GM23248 (cell line): ENCODE results near the gene MYL7. TPM values are rescaled to one million over a fixed set of nuclear protein-coding genes. Genes with fewer than 3 reads are reported as not detected.

Source experiments
- DNase-seq: peaks from one replicate; pipeline ENCODE4 v3.0.0-alpha.2; 2015
- H2AFZ ChIP-seq: fragments of 200-600 bp; sonication (generic); 2 replicates; pipeline ENCODE4 v1.6.1; 2016; ENCODE audit warnings: antibody characterized with exemption
- H3F3A ChIP-seq: fragments of 200-600 bp; sonication (generic); 2 replicates; pipeline ENCODE4 v1.6.1; 2016; ENCODE audit warnings: mild to moderate bottlenecking, antibody characterized with exemption, mixed run types; ENCODE audit not compliant: insufficient read depth
- H3K27ac ChIP-seq: fragments of 200-600 bp; sonication (generic); 2 replicates; pipeline ENCODE4 v1.5.1; 2016; ENCODE audit warnings: mild to moderate bottlenecking
- H3K27me3 ChIP-seq: fragments of 200-600 bp; sonication (generic); replicated peaks from 2 replicates; pipeline ENCODE4 v1.6.1; 2016; ENCODE audit warnings: mild to moderate bottlenecking; ENCODE audit not compliant: insufficient read depth
- H3K36me3 ChIP-seq: fragments of 200-600 bp; sonication (generic); 2 replicates; pipeline ENCODE4 v1.6.1; 2016; ENCODE audit warnings: low read depth, mild to moderate bottlenecking
- H3K4me1 ChIP-seq: fragments of 200-600 bp; sonication (generic); 2 replicates; pipeline ENCODE4 v1.6.1; 2016; ENCODE audit warnings: mild to moderate bottlenecking; ENCODE audit not compliant: insufficient read depth
- H3K4me2 ChIP-seq: fragments of 200-600 bp; sonication (generic); one replicate; pipeline ENCODE4 v1.6.1; 2016; ENCODE audit warnings: mild to moderate bottlenecking; ENCODE audit not compliant: unreplicated experiment
- H3K4me3 ChIP-seq: fragments of 200-600 bp; sonication (generic); 2 replicates; pipeline ENCODE4 v1.5.1; 2016; ENCODE audit warnings: mild to moderate bottlenecking
- H3K79me2 ChIP-seq: fragments of 200-600 bp; sonication (generic); 2 replicates; pipeline ENCODE4 v1.6.1; 2016; ENCODE audit warnings: mild to moderate bottlenecking; ENCODE audit not compliant: insufficient read depth
- H3K9ac ChIP-seq: fragments of 200-600 bp; sonication (generic); 2 replicates; pipeline ENCODE4 v1.6.1; 2016; ENCODE audit warnings: mild to moderate bottlenecking
- H3K9me2 ChIP-seq: fragments of 200-600 bp; sonication (generic); 2 replicates; pipeline ENCODE4 v1.6.1; 2016; ENCODE audit warnings: mixed run types, mild to moderate bottlenecking, moderate library complexity; ENCODE audit not compliant: insufficient read depth
- H3K9me3 ChIP-seq: fragments of 200-600 bp; sonication (generic); one replicate; pipeline ENCODE4 v1.6.1; 2017; ENCODE audit warnings: low read depth
- H4K20me1 ChIP-seq: fragments of 200-600 bp; sonication (generic); 2 replicates; pipeline ENCODE4 v1.6.0; 2016; ENCODE audit not compliant: insufficient read depth
- EZH2 ChIP-seq: fragments of 200-600 bp; sonication (generic); IDR thresholded peaks from 2 replicates; pipeline ENCODE4 v1.6.1; 2018; ENCODE audit warnings: antibody characterized with exemption, mild to moderate bottlenecking; ENCODE audit not compliant: insufficient read depth, poor library complexity, severe bottlenecking
- EZH2phosphoT487 ChIP-seq: fragments of 200-600 bp; sonication (generic); IDR thresholded peaks from 2 replicates; pipeline ENCODE4 v1.6.1; 2018; ENCODE audit warnings: antibody characterized with exemption, moderate library complexity, mild to moderate bottlenecking, low read depth; ENCODE audit not compliant: insufficient read depth
- WGBS, 2 experiments: methylation state at CpG; one replicate each; pipeline ENCODE4 v1.1.6; 2015 to 2017; ENCODE audit warnings: low lambda C conversion rate in 2 of 2, low coverage in 1 of 2; ENCODE audit errors: missing lambda C conversion rate in 2 of 2; 5-methylcytosine and 5-hydroxymethylcytosine counted together
- in situ Hi-C: fragments of 300-500 bp; cut with MboI; formaldehyde crosslinking; loops from 2 replicates; pipeline ENCODE4 v1.15.0; 2020
- polyA plus RNA-seq: library from polyadenylated mRNA; unstranded; fragments of >200 nt; fragmentation: Nextera tagmentation; extraction: Ambion mirVana; gene quantifications from 2 replicates; pipeline ENCODE4 v1.2.1, GENCODE V29; 2016
- total RNA-seq: library from RNA; depleted of rRNA; stranded (reverse); fragments of >200 nt; shearing (Covaris generic); gene quantifications from 2 replicates; pipeline ENCODE4 v1.2.3, GENCODE V29; 2014

Gene MYL7
- total and polyA plus RNA-seq, 2 experiments from 2014 or later, result not detected

GRCh38 chr7:44153948-44154335 is 12.8 kb upstream of the MYL7 start:
- TF ChIP-seq EZH2phosphoT487, result no peak
- TF ChIP-seq EZH2, result no peak
- Histone ChIP-seq H2AFZ (no peak overlapping the region), H3K9me2 (no peaks in the 10 kb centered on the region), H3K4me1 (no peaks in the 10 kb centered on the region), H3K4me2 (no peak overlapping the region), H3F3A (no peaks in the 10 kb centered on the region), H3K36me3 (no peaks in the 10 kb centered on the region), H3K4me3 (no peak overlapping the region), H3K79me2 (no peaks in the 10 kb centered on the region), H3K27ac (no peak overlapping the region), H3K9me3 (no peaks in the 10 kb centered on the region), H3K27me3 (no peaks in the 10 kb centered on the region), H3K9ac (no peak overlapping the region), H4K20me1 (no peaks in the 10 kb centered on the region)
- no peak for DNase-seq
- WGBS, 2 experiments, result 85 to 87% methylated on average over 5 of the region's 5 CpGs
- in situ Hi-C loops, result no loop called here

GRCh38 chr7:44152971-44153947 is 12.1 kb upstream of the MYL7 start:
- Histone ChIP-seq H3K9me3 (no peaks in the 10 kb centered on the region), H3F3A (no peaks in the 10 kb centered on the region), H3K4me1 (no peaks in the 10 kb centered on the region), H3K79me2 (no peaks in the 10 kb centered on the region), H4K20me1 (no peaks in the 10 kb centered on the region), H3K36me3 (no peaks in the 10 kb centered on the region), H3K4me3 (no peak overlapping the region), H3K9me2 (no peaks in the 10 kb centered on the region), H3K9ac (no peak overlapping the region), H3K27me3 (no peaks in the 10 kb centered on the region), H3K27ac (no peak overlapping the region), H2AFZ (no peak overlapping the region), H3K4me2 (no peak overlapping the region)
- no peak for TF ChIP-seq EZH2
- no peak for TF ChIP-seq EZH2phosphoT487
- 63 to 68% methylated on average over 19 to 21 of the region's 22 CpGs for WGBS, 2 experiments
- DNase-seq, result no peak
- in situ Hi-C loops, result no loop called here

GRCh38 chr7:44151956-44152355 is 10.8 kb upstream of the MYL7 start:
- Histone ChIP-seq H3K27me3 (no peaks in the 10 kb centered on the region), H4K20me1 (no peaks in the 10 kb centered on the region), H3K4me3 (no peak overlapping the region), H3K4me2 (no peak overlapping the region), H3K9ac (no peak overlapping the region), H2AFZ (no peak overlapping the region), H3K27ac (no peak overlapping the region), H3K9me3 (no peaks in the 10 kb centered on the region), H3K79me2 (no peaks in the 10 kb centered on the region), H3K9me2 (no peaks in the 10 kb centered on the region), H3K36me3 (no peaks in the 10 kb centered on the region), H3K4me1 (no peaks in the 10 kb centered on the region), H3F3A (no peaks in the 10 kb centered on the region)
- DNase-seq, result no peak
- no peak for TF ChIP-seq EZH2
- no peak for TF ChIP-seq EZH2phosphoT487
- in situ Hi-C loops, result no loop called here
- 86 to 93% methylated on average over 7 to 9 of the region's 9 CpGs for WGBS, 2 experiments

- no peak overlapping the region for H3K4me3 ChIP-seq
- no peak overlapping the region for H3K9ac ChIP-seq
- H3K27me3 ChIP-seq, result no peaks in the 10 kb centered on the region
- no peaks in the 10 kb centered on the region for H3K9me3 ChIP-seq
- no peaks in the 10 kb centered on the region for H3K9me2 ChIP-seq
- no peaks in the 10 kb centered on the region for H4K20me1 ChIP-seq
- no peaks in the 10 kb centered on the region for H3K4me1 ChIP-seq
- no peaks in the 10 kb centered on the region for H3F3A ChIP-seq
- H3K79me2 ChIP-seq, result no peaks in the 10 kb centered on the region
- 81 to 83% methylated on average over 16 of the region's 16 CpGs for WGBS, 2 experiments
- H3K27ac ChIP-seq, result no peak overlapping the region
- no peaks in the 10 kb centered on the region for H3K36me3 ChIP-seq
- no peak for DNase-seq
- in situ Hi-C loops, result no loop called here
- H2AFZ ChIP-seq, result no peak overlapping the region
- no peak overlapping the region for H3K4me2 ChIP-seq
- TF ChIP-seq EZH2phosphoT487 (no peak), EZH2 (no peak)
Observed at GRCh38 chr7:44150966-44151941, 10.1 kb upstream of the MYL7 start.
